SH-SY5Y (cell line): ENCODE measurements around the gene HCN4.

Experiments used
- GATA2 ChIP-seq: IDR thresholded peaks from 2 replicates; pipeline ENCODE4 v1.6.1; 2011; ENCODE audit warnings: mild to moderate bottlenecking, low read depth, low read length
- GATA3 ChIP-seq: IDR thresholded peaks from 2 replicates; pipeline ENCODE4 v1.6.1; 2011; ENCODE audit warnings: low read depth, mild to moderate bottlenecking, low read length, moderate library complexity

DNA sequence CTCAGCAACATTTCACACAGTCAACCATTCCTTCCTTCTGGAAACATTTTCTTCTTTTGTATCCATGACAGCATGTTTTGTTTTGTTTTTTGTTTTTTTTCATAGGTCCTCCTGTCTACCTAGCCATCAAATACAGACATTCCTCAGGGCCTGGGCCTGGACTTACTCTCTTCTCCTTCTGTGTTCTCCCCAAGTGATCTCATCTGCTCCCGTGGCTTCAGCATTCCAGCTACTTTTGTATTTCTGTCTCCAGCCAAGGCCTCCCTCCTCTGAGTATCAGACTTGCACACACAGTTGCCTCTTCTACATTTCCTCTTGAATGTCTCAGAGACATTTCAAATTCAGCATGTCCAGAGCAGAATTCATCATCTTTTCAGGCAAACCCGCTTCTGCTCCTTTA is 82.4 kb downstream of the HCN4 start:
- no peak for TF ChIP-seq GATA2
- TF ChIP-seq GATA3, result no peak
